Cardiac fibroblast (primary cell): Measurements from ENCODE around the gene BBX.

Experiments
- DNase-seq, 2 donors: peaks; one replicate each; pipeline versions ENCODE4 v3.0.0 to v3.0.0-alpha.2; 2010; ENCODE audit warnings: low read depth in 2 of 2
- H3K4me3 ChIP-seq, 2 donors: replicated peaks in 1 of 2; 1 replicate in 1 of 2; 2 replicates in 1 of 2; pipeline ENCODE4 v1.5.1; 2011; ENCODE audit warnings: low read depth in 2 of 2, low read length in 2 of 2, mild to moderate bottlenecking in 2 of 2, moderate library complexity in 1 of 2
- TF ChIP-seq, protein P1 (sequence below): IDR thresholded peaks from one replicate; pipeline ENCODE4 v1.5.1; 2011; ENCODE audit warnings: low read depth, mild to moderate bottlenecking, low read length, inconsistent platforms

The BBX gene

DNA sequence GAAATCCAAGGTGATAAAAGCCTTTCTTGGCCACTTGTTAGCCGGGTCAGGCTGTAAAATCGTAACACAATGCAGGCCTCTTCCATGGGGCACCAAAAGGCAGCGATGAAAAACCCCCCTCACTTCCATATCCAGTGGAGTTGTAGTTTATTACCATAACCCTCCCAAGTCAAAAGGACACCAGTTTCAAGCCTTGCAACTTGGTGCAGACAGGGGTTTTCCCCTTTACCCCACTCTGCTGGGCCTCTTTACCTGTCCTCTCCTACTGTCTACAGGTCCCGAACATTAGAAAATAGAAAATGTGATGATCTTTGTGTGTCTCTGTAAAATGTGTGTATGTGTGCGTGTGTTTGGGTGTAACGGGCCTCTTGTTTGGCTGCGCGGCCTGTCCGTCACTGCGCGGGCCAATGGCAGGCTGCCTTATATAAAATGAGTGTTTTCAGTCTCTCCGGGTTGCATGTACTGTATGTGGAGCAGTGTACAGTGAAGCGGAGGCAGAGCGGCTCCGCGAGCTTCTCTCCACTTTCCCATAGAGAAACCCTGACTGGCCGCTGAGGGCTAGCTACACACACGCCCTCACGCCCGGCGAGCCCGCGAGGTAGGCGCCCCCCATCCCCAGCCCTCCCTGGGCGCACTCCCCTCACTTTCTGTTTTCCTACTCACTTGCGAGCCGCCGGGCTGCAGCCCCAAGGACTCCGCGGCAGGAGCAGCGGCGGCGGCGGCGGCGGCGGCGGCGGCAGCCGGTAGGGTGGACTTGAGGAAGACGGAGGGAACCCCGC, at the start of gene BBX:
Gene BBX (plus strand): TSS at position 453 of the 779 bp plus-strand sequence. CDS start 187,499 bp downstream, outside the sequence.
- TF ChIP-seq, protein P1, sequence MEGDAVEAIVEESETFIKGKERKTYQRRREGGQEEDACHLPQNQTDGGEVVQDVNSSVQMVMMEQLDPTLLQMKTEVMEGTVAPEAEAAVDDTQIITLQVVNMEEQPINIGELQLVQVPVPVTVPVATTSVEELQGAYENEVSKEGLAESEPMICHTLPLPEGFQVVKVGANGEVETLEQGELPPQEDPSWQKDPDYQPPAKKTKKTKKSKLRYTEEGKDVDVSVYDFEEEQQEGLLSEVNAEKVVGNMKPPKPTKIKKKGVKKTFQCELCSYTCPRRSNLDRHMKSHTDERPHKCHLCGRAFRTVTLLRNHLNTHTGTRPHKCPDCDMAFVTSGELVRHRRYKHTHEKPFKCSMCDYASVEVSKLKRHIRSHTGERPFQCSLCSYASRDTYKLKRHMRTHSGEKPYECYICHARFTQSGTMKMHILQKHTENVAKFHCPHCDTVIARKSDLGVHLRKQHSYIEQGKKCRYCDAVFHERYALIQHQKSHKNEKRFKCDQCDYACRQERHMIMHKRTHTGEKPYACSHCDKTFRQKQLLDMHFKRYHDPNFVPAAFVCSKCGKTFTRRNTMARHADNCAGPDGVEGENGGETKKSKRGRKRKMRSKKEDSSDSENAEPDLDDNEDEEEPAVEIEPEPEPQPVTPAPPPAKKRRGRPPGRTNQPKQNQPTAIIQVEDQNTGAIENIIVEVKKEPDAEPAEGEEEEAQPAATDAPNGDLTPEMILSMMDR, result no peak
- peak within 1 kb of the TSS; percentile 79 to 81 for H3K4me3 ChIP-seq
- peak; percentile 98 to 99 for DNase-seq

DNA sequence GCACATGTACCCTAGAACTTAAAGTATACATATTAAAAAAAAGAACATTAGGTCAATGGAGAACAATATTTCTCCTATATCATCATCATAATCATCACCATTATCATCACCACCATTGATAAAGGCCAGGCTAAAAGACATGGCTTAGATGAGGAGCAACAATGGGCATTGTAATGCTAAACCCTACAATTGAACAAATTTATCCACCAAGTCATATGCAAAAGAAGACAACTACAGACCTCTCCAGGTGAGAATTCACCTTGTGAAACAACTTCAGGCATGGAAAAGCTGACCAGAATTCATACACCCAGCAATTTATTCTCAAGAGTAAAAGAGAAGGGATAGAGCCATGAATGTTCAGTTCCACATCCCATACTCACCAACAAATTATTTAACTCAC, 46.3 kb upstream of the BBX start:
- no peak overlapping the region for H3K4me3 ChIP-seq
- DNase-seq, result no peak
- TF ChIP-seq, protein P1, result no peak

DNA sequence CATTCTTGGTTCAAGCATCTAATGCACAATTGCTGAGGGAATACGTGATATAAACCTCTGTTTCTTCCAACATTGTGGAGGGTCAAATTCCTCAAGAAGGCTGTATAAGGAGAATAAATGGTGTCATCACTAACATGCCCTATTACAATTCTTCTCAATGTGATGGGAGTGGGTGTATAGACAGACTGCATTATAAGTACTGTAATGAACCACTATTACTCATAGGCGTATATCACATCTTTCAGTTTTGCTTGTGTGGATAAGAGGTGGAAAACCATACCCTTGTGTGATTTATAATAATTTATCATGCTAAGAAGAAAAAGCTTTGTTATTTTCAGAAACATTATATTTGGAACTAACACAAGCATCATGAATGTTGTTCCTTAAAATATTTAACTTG, 35.3 kb upstream of the BBX start:
- DNase-seq, result no peak

DNA sequence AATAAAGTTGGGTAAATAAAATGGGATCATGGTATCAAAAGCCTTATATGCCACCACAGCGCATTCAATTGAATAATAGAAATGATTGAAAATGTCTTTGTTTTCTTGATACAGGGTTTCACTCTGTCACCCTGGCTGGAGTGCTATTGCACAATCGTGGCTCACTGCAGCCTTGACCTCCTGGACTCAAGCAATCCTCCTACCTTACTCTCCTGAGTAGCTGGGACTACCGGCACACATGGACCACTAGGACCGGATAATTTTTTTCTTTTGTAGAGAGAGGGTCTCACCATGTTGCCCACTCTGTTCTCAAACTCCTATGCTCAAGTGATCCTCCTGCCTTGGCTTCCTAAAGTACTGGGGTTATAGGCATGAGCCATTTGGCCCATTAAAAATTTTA, 33.8 kb upstream of the BBX start:
- H3K4me3 ChIP-seq, result no peak overlapping the region
- TF ChIP-seq, protein P1, result no peak
- DNase-seq, result peak in 1 of 2 donors; percentile 3

More for the DNA sequence above, 35.3 kb upstream of the BBX start:
- TF ChIP-seq, protein P1, result no peak
- no peak overlapping the region for H3K4me3 ChIP-seq

DNA sequence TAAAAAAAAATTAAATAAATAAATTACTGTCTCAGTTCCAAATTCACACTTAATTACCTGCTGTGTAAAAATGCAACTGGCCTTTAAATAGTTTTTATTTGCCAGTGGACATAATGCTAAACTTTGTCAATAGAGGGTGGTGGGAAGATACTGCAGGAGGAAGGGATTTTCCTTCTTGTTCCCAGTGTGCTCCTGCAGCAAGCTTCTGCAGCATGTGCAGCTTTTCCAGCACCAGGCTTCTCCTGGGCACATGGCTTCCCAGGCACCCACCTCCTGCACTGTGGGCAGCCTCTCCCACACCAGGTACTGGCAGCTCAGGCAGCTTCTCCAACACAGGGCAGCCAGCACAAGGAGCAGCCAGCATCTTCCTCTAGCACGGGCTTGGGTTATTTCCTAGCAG, 29.6 kb upstream of the BBX start:
- no peak overlapping the region for H3K4me3 ChIP-seq
- no peak for DNase-seq
- TF ChIP-seq, protein P1, result no peak

DNA sequence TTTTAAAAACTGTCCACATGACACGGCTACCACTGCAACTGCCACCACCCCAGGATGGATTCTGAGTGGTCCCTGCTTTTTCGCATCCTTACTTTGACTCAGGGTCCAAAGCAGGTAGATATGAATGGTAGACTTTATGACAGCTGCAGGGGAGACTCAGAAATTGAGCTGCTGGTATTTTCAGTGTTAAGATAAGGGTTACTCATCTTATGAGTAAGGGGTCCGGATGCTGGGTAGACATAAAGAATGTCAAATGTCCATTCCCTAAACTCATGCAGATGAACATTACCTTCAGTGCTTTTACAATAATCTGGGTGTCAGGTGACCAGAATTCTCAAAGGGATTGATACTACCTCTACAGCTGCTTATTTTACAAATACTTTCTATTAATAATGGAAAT, 25.9 kb upstream of the BBX start:
- TF ChIP-seq, protein P1, result no peak
- H3K4me3 ChIP-seq, result no peak overlapping the region
- peak in 1 of 2 donors; percentile 30 for DNase-seq
